HFF-Myc (cell line): ENCODE data around the gene KLHDC1.
"Not testable (repeated sequence)": the region's sequence is repeated elsewhere in the genome, so short reads cannot be mapped to it uniquely, and the experiment has no call there.

Experiments used
- DNase-seq: peaks from one replicate; pipeline ENCODE4 v3.0.0-alpha.2; 2011; ENCODE audit warnings: low read depth; ENCODE audit errors: extremely low read depth
- H3K4me3 ChIP-seq: replicated peaks from 2 replicates; pipeline ENCODE4 v1.5.1; 2011; ENCODE audit warnings: low read depth, mild to moderate bottlenecking, control low read depth, low read length
- CTCF ChIP-seq: IDR thresholded peaks from 2 replicates; pipeline ENCODE4 v1.5.1; 2012; ENCODE audit warnings: mild to moderate bottlenecking, low read depth, low read length, control low read depth; ENCODE audit errors: missing control alignments

Gene KLHDC1

GRCh38 chr14:49692811-49693734 is at the start of gene KLHDC1:
Gene KLHDC1 (plus strand): TSS chr14:49693120. CDS start chr14:49693195, 75 bp downstream.
- H3K4me3 ChIP-seq = peak within 1 kb of the TSS; percentile 57
- DNase-seq = no peak

GRCh38 chr14:49653508-49653907 is 39.4 kb upstream of the KLHDC1 start:
- no peak for TF ChIP-seq CTCF
- H3K4me3 ChIP-seq = no peak overlapping the region
- DNase-seq = no peak

More at GRCh38 chr14:49692811-49693734, at the start of gene KLHDC1:
- TF ChIP-seq CTCF = no peak

GRCh38 chr14:49654511-49654910 is 38.4 kb upstream of the KLHDC1 start:
- no peak for DNase-seq
- no peak overlapping the region for H3K4me3 ChIP-seq
- TF ChIP-seq CTCF = no peak

GRCh38 chr14:49657500-49657899 is 35.4 kb upstream of the KLHDC1 start:
- H3K4me3 ChIP-seq, DNase-seq: not testable (repeated sequence)

GRCh38 chr14:49659526-49660455 is 33.1 kb upstream of the KLHDC1 start:
- no peak for TF ChIP-seq CTCF
- H3K4me3 ChIP-seq = no peak overlapping the region
- DNase-seq = no peak

GRCh38 chr14:49670475-49670874 is 22.4 kb upstream of the KLHDC1 start:
- TF ChIP-seq CTCF = no peak
- DNase-seq = no peak
- no peak overlapping the region for H3K4me3 ChIP-seq

GRCh38 chr14:49673586-49673985 is 19.3 kb upstream of the KLHDC1 start:
- no peak overlapping the region for H3K4me3 ChIP-seq
- DNase-seq = no peak
- no peak for TF ChIP-seq CTCF
